Hematopoietic multipotent progenitor cell (in vitro differentiated cells): ENCODE results near the gene LDLRAP1. TPM values are rescaled to one million over a fixed set of nuclear protein-coding genes. Genes with fewer than 3 reads are reported as not detected.
A peak's percentile ranks its signal among the peaks of the same experiment; 100 is the strongest.

Source experiments
- DNase-seq, 3 donors: peaks; one replicate each; pipeline ENCODE4 v3.0.0-alpha.2; 2011 to 2015; ENCODE audit warnings: low read depth in 2 of 3, low spot score in 2 of 3
- total RNA-seq: library from RNA; depleted of rRNA; stranded (reverse); fragments of >200 nt; gene quantifications from one replicate; pipeline ENCODE4 v1.2.3, GENCODE V29; 2012

Gene LDLRAP1
- total RNA-seq, 1 donor: 13.5 TPM

DNA sequence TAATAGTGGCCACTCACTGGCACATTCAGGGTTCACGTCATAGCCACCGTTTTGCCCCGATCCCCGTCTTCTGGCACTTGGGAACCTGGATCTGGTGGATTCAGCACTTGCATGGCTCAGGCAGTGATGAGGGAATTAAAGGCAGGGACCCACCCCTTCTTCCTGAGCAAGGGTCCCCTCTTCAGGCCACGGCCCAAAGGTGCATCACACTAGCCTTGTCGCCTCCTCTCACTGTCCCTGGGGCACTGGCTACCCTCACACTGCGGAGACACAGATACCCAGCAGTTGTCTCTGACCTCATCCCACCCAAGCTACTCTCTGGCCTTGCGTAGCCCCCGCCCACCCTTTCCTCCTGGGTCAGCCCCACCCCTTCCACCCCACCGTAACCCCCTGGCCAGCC lies 19.9 kb upstream of the LDLRAP1 start:
- peak in 1 of 3 donors; percentile 30 for DNase-seq

DNA sequence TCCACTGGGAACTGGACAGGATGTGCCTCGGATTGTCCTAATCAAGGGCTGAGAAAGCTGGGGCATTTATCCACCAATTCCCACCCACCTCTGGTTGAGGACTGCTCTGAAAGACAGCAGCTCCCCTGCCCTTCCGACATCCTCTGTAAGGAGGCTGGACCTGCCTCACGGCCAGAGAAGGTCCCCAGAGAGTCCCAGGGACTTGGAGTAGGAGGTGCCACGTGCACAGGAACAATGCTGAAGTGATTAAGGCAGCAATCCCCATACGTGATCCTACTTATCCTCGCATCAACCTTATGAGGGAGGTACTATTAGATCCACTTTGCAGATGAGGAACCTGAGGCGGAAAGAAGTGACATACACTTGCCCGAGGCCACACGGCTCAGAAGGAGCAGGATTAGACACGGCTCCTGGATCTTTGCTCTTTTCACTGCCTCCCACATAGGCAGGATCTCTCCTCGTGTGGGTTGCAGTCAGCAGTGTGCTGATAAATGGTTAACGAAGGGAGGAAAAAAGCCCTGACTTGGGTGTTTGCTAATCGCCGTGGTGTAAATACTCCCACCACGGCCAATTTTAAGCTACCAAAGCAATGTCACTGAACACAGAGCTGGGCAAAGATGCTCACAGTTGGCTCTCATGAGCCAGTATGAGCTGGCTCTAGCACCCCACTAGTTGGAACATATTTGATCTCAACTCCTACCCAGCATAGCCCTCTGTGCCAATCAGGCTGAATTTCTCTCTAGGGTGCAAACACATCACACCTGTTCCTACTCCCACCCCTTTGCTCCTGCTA lies 18.6 kb upstream of the LDLRAP1 start:
- DNase-seq: no peak

GRCh38 chr1:25525361-25525688 lies 18.1 kb upstream of the LDLRAP1 start:
- DNase-seq: no peak

GRCh38 chr1:25526753-25527152 lies 16.7 kb upstream of the LDLRAP1 start:
- no peak for DNase-seq

DNA sequence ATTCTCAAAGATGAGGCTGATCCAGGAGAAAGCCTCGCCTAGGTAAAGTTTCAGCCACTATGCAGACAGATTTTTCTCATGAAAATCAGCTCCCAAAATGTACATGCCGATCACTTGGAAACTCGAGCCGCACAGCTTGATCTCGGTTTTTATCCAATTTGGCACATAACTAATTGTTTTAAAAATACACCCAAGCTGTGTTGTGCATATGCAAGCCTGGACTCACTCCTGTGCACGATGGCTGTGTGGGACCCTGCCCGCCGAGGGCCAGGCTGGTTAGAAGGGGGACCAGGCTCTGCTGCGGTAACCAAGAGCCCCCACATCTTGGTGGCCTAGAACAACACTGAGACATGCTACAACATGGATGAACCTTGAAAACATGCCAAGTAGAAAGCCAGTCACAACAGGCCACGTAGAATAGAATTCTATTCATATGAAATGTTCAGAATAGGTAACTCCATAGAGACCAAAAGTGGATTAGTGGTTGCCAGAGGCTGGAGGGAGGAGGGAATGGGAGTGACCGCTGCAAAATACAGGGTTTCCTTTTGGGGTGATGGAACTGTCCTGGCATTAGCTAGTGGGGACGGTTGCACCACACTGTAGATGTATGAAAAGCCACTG lies 16.1 kb upstream of the LDLRAP1 start:
- DNase-seq: no peak

GRCh38 chr1:25527946-25528595 lies 15.3 kb upstream of the LDLRAP1 start:
- no peak for DNase-seq

DNA sequence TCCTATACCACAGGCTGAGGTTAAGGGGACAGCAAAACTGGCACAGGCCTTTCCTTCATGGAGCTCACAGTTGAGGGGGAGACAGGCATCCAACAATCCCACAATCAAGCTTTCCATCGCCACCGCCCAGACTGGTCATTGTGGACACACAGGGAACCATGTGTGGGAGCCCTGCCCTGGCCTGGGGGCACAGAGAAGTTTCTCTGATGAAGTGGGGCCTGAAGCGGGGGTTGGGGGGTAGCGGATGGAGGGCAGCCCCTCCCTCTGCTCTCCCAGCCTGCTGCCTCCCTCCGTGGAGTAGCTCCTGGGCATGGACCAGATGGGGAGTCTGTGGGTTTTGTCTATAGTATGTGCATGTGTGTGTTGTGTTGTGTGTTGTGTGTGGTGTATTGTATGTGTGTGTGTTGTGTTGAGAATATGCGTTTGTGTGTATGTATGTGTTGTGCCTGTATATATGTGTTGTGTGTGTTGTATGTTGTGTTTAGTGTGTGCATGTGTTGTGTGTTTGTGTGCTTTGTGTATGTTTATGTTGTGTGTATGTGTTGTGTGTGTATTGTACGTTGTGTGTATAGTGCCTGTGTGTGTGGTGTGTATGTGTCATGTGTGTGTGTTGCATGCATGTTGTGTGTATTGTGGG lies 14.4 kb upstream of the LDLRAP1 start:
- no peak for DNase-seq

- peak in 1 of 3 donors; percentile 53 for DNase-seq
These were observed 13.8 kb upstream of the LDLRAP1 start for GRCh38 chr1:25529518-25530185.

- no peak for DNase-seq
These were observed 13.0 kb upstream of the LDLRAP1 start for GRCh38 chr1:25530186-25531081.

DNA sequence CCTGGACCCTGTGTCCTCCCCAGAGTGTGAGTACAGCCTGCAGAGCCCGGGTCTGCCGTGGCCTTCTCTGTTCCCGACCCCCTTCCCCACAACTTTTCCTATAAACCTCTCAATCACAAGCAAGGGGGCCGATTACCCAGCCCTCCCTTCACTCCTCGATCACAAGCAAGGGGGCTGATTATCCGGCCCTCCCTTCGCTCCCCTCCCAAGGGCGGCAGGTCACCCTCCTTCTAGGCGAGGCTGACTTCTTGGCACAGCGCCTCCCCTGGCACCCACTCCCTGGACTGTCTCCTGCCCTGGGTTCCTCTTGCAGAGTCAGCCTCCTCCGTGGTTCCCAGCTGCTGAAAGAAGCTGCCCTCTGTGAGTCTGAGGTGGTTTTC lies 12.3 kb upstream of the LDLRAP1 start:
- no peak for DNase-seq

DNA sequence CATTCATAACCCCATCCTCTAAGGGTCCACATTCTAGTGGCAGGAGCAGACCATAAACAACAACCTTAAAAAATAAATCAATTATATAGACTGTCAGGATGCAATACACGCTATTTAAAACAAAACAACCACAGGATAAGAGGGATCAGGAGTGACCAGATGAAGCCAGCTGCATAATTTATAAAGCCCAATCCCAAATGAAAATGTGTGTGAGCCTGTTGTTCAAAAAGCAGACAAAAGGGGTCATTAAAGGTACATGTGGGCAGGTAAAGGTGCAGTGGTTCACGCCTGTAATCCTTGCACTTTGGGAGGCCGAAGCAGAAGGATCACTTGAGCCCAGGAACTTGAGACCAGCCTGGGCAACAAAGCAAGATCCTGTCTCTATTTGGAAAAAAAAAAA lies 10.4 kb upstream of the LDLRAP1 start:
- no peak for DNase-seq

DNA sequence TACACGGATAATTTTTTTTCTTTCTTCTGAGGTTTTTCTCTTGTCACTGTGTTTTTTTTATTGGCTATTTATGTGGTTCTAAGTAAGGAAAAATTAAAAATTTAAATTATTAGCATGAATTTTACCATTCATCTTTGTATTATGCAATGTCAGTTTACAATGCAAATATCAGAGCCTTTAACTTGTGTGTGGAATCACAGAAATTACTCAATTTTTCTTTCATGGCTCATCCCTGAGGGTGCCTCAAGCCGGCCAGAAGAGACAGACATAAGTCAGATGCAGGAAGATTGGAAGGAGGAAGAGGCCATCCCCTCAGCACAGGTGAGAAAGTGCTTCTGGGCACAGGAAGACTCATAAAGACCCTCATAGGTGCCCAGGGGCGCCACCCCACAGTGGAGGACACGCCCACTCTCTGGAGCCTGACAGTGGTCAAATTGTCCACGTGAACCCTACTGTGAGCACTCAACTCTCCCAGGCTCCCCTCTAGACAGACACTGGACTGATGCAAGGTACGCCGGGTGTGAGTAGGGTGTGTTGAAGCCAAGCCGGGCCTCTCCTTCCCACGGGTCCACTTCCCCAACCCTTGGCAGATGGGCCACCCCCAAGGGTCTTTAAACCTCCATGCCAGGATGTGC lies 9.5 kb upstream of the LDLRAP1 start:
- DNase-seq: no peak

DNA sequence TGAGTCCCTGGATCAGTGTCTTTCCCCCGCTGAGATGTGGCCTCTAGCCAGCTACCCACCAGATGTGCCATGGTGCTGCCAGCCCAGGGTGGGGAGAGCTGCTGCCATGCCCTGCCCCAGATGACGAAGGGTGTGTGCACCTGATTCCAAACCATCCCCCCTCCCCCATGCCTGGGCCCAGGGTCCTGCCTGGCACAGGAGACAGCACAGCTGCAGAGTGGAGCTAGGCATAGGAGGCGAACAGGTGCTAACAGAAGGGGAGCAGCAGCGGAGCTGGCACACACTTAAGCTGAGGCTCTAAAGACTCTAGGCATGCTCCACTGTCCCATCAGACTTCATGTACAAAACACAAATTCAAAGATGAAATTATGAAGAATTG lies 9.0 kb upstream of the LDLRAP1 start:
- no peak for DNase-seq

DNA sequence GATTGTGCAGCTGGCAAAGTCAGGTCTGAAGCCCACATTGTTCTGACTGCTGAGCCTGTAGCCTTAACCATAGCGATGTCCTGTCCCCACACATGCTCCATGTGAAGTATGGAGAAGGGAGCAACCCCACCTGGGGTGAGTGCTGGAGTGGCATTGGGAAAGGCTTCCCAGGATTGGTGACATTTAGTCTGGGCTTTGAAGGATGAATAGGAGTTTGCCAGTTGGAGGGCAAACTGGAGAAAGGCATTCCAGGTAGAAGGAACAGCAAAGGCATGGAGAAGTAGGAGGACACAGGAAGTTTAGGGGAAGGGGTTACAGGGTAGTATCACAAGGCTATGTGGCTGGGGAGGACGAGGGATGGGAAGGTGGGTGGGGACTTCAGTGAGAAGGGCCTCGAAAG lies 7.3 kb upstream of the LDLRAP1 start:
- DNase-seq: no peak

- no peak for DNase-seq
These were observed 6.1 kb upstream of the LDLRAP1 start for GRCh38 chr1:25537153-25537831.

DNA sequence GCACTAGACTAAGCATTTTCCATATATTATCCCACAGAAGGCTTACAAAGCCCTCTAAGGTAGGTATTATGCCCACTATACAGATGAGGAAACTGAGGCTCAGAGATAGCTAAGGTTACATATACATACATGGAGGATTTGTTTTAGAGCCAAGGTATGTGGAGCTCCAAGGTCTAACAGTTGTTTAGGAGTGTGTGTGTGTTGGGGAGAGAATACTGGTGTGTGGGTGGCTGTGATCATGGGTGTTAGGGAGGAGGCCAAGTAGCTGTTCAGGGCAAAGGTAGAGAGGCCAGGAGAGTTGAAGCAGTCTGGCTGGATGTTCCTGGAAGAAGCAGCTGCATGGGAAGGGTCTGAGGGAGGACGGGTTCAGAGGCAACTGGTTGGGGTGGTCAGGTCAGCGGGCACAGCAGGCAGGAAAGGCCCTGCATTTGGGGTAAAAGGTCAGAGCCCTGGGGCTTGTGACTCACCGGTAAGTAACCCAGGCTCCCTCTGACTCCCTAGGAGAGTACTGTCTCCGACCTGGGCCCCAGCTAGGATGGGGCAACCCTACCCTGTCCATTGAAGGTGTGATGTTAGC lies 5.1 kb upstream of the LDLRAP1 start:
- DNase-seq: no peak

GRCh38 chr1:25540750-25541342 lies 2.6 kb upstream of the LDLRAP1 start:
- no peak for DNase-seq

- no peak for DNase-seq
These were observed 2.0 kb upstream of the LDLRAP1 start for GRCh38 chr1:25541425-25541824.
